NCI-H1105 (cell line): ENCODE results near the gene MICU1.
"Not testable (repeated sequence)": the region's sequence is repeated elsewhere in the genome, so short reads cannot be mapped to it uniquely, and the experiment has no call there.

Experiments
- DNase-seq: peaks from one replicate; lab custom pipeline; 2025; lab: John Stamatoyannopoulos, UW

The MICU1 gene

GRCh38 chr10:72503694-72504438 is 122.0 kb downstream of the MICU1 start:
- no peak for DNase-seq

- no peak for DNase-seq
These were observed 122.6 kb downstream of the MICU1 start for GRCh38 chr10:72503241-72503640.

GRCh38 chr10:72502581-72502980 is 123.3 kb downstream of the MICU1 start:
- DNase-seq, result no peak

GRCh38 chr10:72499701-72500100 is 126.2 kb downstream of the MICU1 start:
- no peak for DNase-seq

- no peak for DNase-seq
These were observed 134.9 kb downstream of the MICU1 start for GRCh38 chr10:72490951-72491350.

- no peak for DNase-seq
These were observed 138.4 kb downstream of the MICU1 start for GRCh38 chr10:72487521-72487920.

GRCh38 chr10:72487116-72487515 is 138.8 kb downstream of the MICU1 start:
- no peak for DNase-seq

- no peak for DNase-seq
These were observed 140.2 kb downstream of the MICU1 start for GRCh38 chr10:72485701-72486100.

- DNase-seq, result no peak
These were observed 141.4 kb downstream of the MICU1 start for GRCh38 chr10:72484521-72484920.

- DNase-seq, result no peak
These were observed 142.4 kb downstream of the MICU1 start for GRCh38 chr10:72483471-72483870.

- no peak for DNase-seq
These were observed 145.0 kb downstream of the MICU1 start for GRCh38 chr10:72480861-72481260.

- DNase-seq, result no peak
These were observed 148.4 kb downstream of the MICU1 start for GRCh38 chr10:72477463-72477862.

GRCh38 chr10:72472306-72472705 is 153.6 kb downstream of the MICU1 start:
- DNase-seq, result no peak

GRCh38 chr10:72470666-72471065 is 155.2 kb downstream of the MICU1 start:
- DNase-seq, result no peak

- DNase-seq, result not testable (repeated sequence)
These were observed 158.8 kb downstream of the MICU1 start for GRCh38 chr10:72467064-72467463.

GRCh38 chr10:72466018-72466417 is 159.9 kb downstream of the MICU1 start:
- DNase-seq, result no peak

GRCh38 chr10:72464438-72464837 is 161.4 kb downstream of the MICU1 start:
- no peak for DNase-seq

- DNase-seq, result no peak
These were observed 163.6 kb downstream of the MICU1 start for GRCh38 chr10:72462261-72462660.

- no peak for DNase-seq
These were observed 164.8 kb downstream of the MICU1 start for GRCh38 chr10:72461085-72461484.

- no peak for DNase-seq
These were observed 165.5 kb downstream of the MICU1 start for GRCh38 chr10:72460284-72460876.

GRCh38 chr10:72459301-72459700 is 166.6 kb downstream of the MICU1 start:
- no peak for DNase-seq

- DNase-seq, result no peak
These were observed 169.8 kb downstream of the MICU1 start for GRCh38 chr10:72455889-72456595.

GRCh38 chr10:72449941-72450441 is 175.9 kb downstream of the MICU1 start:
- no peak for DNase-seq
